ENCODE data around the gene CHPT1.
A peak's percentile ranks its signal among the peaks of the same experiment; 100 is the strongest.

The CHPT1 gene

GRCh38 chr12:101761350-101761749 lies 63.9 kb downstream of the CHPT1 start:
- no peak for DNase-seq (ENCODE audit: low read depth in 2 of 3, low spot score in 2 of 3)

- DNase-seq (ENCODE audit: low read depth in 2 of 3, low spot score in 2 of 3): no peak
Observed at GRCh38 chr12:101761781-101762180, 64.3 kb downstream of the CHPT1 start.

- no peak for DNase-seq (ENCODE audit: low read depth in 2 of 3, low spot score in 2 of 3)
Observed at GRCh38 chr12:101763246-101763931, 65.9 kb downstream of the CHPT1 start.

- no peak for DNase-seq (ENCODE audit: low read depth in 2 of 3, low spot score in 2 of 3)
Observed at GRCh38 chr12:101764051-101764792, 66.8 kb downstream of the CHPT1 start.

- DNase-seq (ENCODE audit: low read depth in 2 of 3, low spot score in 2 of 3): no peak
Observed at GRCh38 chr12:101767537-101767936, 70.1 kb downstream of the CHPT1 start.

GRCh38 chr12:101768781-101769180 lies 71.3 kb downstream of the CHPT1 start:
- DNase-seq (ENCODE audit: low read depth in 2 of 3, low spot score in 2 of 3): no peak

GRCh38 chr12:101769865-101770264 lies 72.4 kb downstream of the CHPT1 start:
- DNase-seq (ENCODE audit: low read depth in 2 of 3, low spot score in 2 of 3): no peak

- DNase-seq (ENCODE audit: low read depth in 2 of 3, low spot score in 2 of 3): no peak
Observed at GRCh38 chr12:101772012-101772775, 74.8 kb downstream of the CHPT1 start.

- DNase-seq (ENCODE audit: low read depth in 2 of 3, low spot score in 2 of 3): peak in 1 of 3 experiments; percentile 25
Observed at GRCh38 chr12:101773650-101774162, 76.3 kb downstream of the CHPT1 start.

- DNase-seq (ENCODE audit: low read depth in 2 of 3, low spot score in 2 of 3): no peak
Observed at GRCh38 chr12:101775816-101776215, 78.4 kb downstream of the CHPT1 start.

- no peak for DNase-seq (ENCODE audit: low read depth in 2 of 3, low spot score in 2 of 3)
Observed at GRCh38 chr12:101777485-101777884, 80.0 kb downstream of the CHPT1 start.

GRCh38 chr12:101777978-101778377 lies 80.5 kb downstream of the CHPT1 start:
- no peak for DNase-seq (ENCODE audit: low read depth in 2 of 3, low spot score in 2 of 3)

Data from activated CD8-positive, alpha-beta memory T cell treated with anti-CD3 and anti-CD28 coated beads for 48 hours (primary cell).